ENCODE measurements around the gene DGKB. TPM values are rescaled to one million over a fixed set of nuclear protein-coding genes. Genes with fewer than 3 reads are reported as not detected.

DGKB gene
- polyA plus RNA-seq, 1 of the 3 experiments (the other 2 are of a cell fraction): 2.1 TPM

DNA sequence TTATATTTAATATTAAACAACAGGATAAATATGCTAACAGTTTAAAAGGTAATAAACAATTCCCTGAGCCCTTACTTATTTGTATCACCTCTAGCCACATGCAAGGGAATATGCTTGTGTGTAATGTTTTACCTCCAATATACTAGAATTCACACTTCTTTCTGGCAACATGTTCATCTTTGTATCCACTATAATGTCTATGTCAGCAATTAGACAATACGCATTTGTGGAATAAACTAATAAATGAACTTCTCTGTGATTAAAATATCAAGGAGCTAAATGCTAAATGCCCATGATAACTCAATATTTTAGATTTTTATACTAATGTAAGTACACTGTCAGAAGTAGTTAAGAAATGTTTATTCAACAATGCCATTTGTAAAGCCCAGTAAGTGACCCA lies 350.5 kb downstream of the DGKB start (continued):
- TF ChIP-seq USF2 (IDR thresholded peaks at IDR 0.05; ENCODE audit: borderline replicate concordance, low read depth, low read length) (no peak), YY1 (IDR thresholded peaks at IDR 0.05; ENCODE audit: low read depth) (no peak), FOSL2 (IDR thresholded peaks at IDR 0.05; ENCODE audit: borderline replicate concordance, low read depth) (no peak), TEAD4 (IDR thresholded peaks at IDR 0.05; ENCODE audit: borderline replicate concordance, insufficient read depth) (no peak), JUND (IDR thresholded peaks at IDR 0.05) (no peak), SIN3A (IDR thresholded peaks at IDR 0.05; ENCODE audit: borderline replicate concordance, low read depth, low read length) (no peak)
- TF ChIP-seq, protein P1, sequence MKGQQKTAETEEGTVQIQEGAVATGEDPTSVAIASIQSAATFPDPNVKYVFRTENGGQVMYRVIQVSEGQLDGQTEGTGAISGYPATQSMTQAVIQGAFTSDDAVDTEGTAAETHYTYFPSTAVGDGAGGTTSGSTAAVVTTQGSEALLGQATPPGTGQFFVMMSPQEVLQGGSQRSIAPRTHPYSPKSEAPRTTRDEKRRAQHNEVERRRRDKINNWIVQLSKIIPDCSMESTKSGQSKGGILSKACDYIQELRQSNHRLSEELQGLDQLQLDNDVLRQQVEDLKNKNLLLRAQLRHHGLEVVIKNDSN (IDR thresholded peaks at IDR 0.05; ENCODE audit: borderline replicate concordance, low read depth): no peak
- TF ChIP-seq, protein P2, sequence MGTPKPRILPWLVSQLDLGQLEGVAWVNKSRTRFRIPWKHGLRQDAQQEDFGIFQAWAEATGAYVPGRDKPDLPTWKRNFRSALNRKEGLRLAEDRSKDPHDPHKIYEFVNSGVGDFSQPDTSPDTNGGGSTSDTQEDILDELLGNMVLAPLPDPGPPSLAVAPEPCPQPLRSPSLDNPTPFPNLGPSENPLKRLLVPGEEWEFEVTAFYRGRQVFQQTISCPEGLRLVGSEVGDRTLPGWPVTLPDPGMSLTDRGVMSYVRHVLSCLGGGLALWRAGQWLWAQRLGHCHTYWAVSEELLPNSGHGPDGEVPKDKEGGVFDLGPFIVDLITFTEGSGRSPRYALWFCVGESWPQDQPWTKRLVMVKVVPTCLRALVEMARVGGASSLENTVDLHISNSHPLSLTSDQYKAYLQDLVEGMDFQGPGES (IDR thresholded peaks at IDR 0.05; ENCODE audit: low read depth, low read length): no peak

DNA sequence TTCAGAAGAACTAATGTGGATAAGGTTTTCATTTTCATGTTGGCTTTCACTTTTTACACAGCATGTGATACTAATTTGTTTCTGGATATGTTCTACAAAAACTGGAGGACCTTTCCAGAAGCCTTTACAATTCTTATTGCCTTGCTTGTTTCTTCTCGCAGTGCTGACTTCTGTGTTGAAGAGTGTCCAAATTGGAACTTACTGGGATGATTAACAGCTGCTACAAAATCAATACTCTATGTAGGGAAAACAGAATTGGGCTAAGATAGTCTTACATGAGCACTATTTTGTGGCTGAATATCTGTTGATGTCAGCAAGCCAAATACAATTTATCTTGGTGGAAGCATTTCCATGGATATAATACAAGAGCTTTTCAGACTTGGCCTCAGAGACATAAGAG lies 351.2 kb downstream of the DGKB start:
- WGBS (ENCODE audit: low lambda C conversion rate): 87% methylated on average over 1 of the region's 1 CpG
- DNase-seq: no peak
- Histone ChIP-seq H3K4me2 (no peak overlapping the region), H3K79me2 (ENCODE audit: insufficient read depth) (no peaks in the 10 kb centered on the region), H4K20me1 (ENCODE audit: insufficient read depth) (no peaks in the 10 kb centered on the region), H3K9ac (no peak overlapping the region), H3K4me1 (ENCODE audit: control insufficient read depth in 1 of 2, insufficient read depth in 2 of 2, low read depth in 1 of 2, low read length in 1 of 2) (no peaks in the 10 kb centered on the region), H2AFZ (ENCODE audit: low read depth) (no peak overlapping the region), H3K36me3 (replicated peaks in 1 of 2; ENCODE audit: control insufficient read depth in 1 of 2, insufficient read depth in 2 of 2, low read length in 1 of 2) (no peaks in the 10 kb centered on the region), H3K9me3 (no peaks in the 10 kb centered on the region), H3F3A (replicated peaks; ENCODE audit: insufficient read depth) (no peaks in the 10 kb centered on the region), H3K27me3 (ENCODE audit: insufficient read depth) (no peaks in the 10 kb centered on the region), H3K27ac (ENCODE audit: low read depth in 2 of 2, low read length in 1 of 2) (no peak overlapping the region), H3K4me3 (ENCODE audit: low read depth in 2 of 2, low read length in 1 of 2) (no peak overlapping the region), H3K9me2 (no peaks in the 10 kb centered on the region)
- POLR2A ChIA-PET: no interaction called here
- CTCF ChIA-PET: no interaction called here
- TF ChIP-seq FOXJ3 (CRISPR knock-in tag; IDR thresholded peaks at IDR 0.05): no peak
- no peak for TF ChIP-seq TEAD4 (IDR thresholded peaks at IDR 0.05; ENCODE audit: borderline replicate concordance, insufficient read depth)
- TF ChIP-seq RCOR1 (IDR thresholded peaks at IDR 0.05; ENCODE audit: low read length): no peak
- TF ChIP-seq, protein P3, sequence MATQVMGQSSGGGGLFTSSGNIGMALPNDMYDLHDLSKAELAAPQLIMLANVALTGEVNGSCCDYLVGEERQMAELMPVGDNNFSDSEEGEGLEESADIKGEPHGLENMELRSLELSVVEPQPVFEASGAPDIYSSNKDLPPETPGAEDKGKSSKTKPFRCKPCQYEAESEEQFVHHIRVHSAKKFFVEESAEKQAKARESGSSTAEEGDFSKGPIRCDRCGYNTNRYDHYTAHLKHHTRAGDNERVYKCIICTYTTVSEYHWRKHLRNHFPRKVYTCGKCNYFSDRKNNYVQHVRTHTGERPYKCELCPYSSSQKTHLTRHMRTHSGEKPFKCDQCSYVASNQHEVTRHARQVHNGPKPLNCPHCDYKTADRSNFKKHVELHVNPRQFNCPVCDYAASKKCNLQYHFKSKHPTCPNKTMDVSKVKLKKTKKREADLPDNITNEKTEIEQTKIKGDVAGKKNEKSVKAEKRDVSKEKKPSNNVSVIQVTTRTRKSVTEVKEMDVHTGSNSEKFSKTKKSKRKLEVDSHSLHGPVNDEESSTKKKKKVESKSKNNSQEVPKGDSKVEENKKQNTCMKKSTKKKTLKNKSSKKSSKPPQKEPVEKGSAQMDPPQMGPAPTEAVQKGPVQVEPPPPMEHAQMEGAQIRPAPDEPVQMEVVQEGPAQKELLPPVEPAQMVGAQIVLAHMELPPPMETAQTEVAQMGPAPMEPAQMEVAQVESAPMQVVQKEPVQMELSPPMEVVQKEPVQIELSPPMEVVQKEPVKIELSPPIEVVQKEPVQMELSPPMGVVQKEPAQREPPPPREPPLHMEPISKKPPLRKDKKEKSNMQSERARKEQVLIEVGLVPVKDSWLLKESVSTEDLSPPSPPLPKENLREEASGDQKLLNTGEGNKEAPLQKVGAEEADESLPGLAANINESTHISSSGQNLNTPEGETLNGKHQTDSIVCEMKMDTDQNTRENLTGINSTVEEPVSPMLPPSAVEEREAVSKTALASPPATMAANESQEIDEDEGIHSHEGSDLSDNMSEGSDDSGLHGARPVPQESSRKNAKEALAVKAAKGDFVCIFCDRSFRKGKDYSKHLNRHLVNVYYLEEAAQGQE (IDR thresholded peaks at IDR 0.05; ENCODE audit: low read depth, low read length): no peak
- no peak for TF ChIP-seq FOXM1 (IDR thresholded peaks at IDR 0.05; ENCODE audit: low read depth)
- no peak for TF ChIP-seq GATA2 (CRISPR knock-in tag; IDR thresholded peaks at IDR 0.05)
- TF ChIP-seq RAD21 (IDR thresholded peaks at IDR 0.05; ENCODE audit: low read length): no peak

All from SK-N-SH (cell line).